ENCODE results near the gene VAX1.

GRCh38 chr10:117130346-117130745 is 7.7 kb downstream of the VAX1 start:
- TF ChIP-seq POLR2A (IDR thresholded peaks at IDR 0.05) (no peak), CTCF (IDR thresholded peaks at IDR 0.05) (no peak)

Data from thyroid gland (tissue), 4 donors.